ENCODE results near the gene RBBP5.

GRCh38 chr1:205129447-205130029 is 7.8 kb upstream of the RBBP5 start:
- TF ChIP-seq, protein P1, sequence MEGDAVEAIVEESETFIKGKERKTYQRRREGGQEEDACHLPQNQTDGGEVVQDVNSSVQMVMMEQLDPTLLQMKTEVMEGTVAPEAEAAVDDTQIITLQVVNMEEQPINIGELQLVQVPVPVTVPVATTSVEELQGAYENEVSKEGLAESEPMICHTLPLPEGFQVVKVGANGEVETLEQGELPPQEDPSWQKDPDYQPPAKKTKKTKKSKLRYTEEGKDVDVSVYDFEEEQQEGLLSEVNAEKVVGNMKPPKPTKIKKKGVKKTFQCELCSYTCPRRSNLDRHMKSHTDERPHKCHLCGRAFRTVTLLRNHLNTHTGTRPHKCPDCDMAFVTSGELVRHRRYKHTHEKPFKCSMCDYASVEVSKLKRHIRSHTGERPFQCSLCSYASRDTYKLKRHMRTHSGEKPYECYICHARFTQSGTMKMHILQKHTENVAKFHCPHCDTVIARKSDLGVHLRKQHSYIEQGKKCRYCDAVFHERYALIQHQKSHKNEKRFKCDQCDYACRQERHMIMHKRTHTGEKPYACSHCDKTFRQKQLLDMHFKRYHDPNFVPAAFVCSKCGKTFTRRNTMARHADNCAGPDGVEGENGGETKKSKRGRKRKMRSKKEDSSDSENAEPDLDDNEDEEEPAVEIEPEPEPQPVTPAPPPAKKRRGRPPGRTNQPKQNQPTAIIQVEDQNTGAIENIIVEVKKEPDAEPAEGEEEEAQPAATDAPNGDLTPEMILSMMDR (IDR thresholded peaks at IDR 0.05; ENCODE audit: low read length) = no peak
- no peak for TF ChIP-seq EZH2 (IDR thresholded peaks at IDR 0.05; ENCODE audit: borderline replicate concordance, low read length)

Measured in OCI-LY1 (cell line).